SK-N-SH (cell line): Measurements from ENCODE around the gene S100A4. TPM values are rescaled to one million over a fixed set of nuclear protein-coding genes. Genes with fewer than 3 reads are reported as not detected.

ENCODE experiments used
- CTCF ChIA-PET: fragments of 300-600, 350-600 bp; formaldehyde crosslinking; extraction: SDS; loops from one replicate; lab custom pipeline; 2021; lab: Yijun Ruan, JAX
- POLR2A ChIA-PET: fragments of 350-600 bp; sonication (Branson Sonifier 250); formaldehyde crosslinking; extraction: SDS; loops from one replicate; lab custom pipeline; 2020; ENCODE audit warnings: antibody characterized with exemption, inconsistent platforms; lab: Yijun Ruan, JAX
- DNase-seq: peaks from one replicate; pipeline ENCODE4 v3.0.0; 2012
- H2AFZ ChIP-seq: fragments of 200-600 bp; sonication (generic); 2 replicates; pipeline ENCODE4 v1.8.1; 2016; ENCODE audit warnings: antibody characterized with exemption, mild to moderate bottlenecking, low read depth
- H3F3A ChIP-seq: fragments of 200-600 bp; sonication (generic); replicated peaks from 2 replicates; pipeline ENCODE3; 2016; ENCODE audit warnings: antibody characterized with exemption, mild to moderate bottlenecking; ENCODE audit not compliant: insufficient read depth
- H3K27ac ChIP-seq, 2 experiments: fragments of 200-500 bp in 1 of 2; fragments of 200-600 bp in 1 of 2; sonication (Bioruptor generic) in 1 of 2; sonication (generic), shearing (Covaris generic) in 1 of 2; 2 replicates each; pipeline versions ENCODE4 v1.5.1 to v1.6.1; 2014 to 2016; ENCODE audit warnings: low read depth in 2 of 2, inconsistent platforms in 1 of 2, low read length in 1 of 2, mild to moderate bottlenecking in 1 of 2, mixed read lengths in 1 of 2
- H3K27me3 ChIP-seq: fragments of 200-600 bp; sonication (generic), shearing (Covaris generic); 2 replicates; pipeline ENCODE4 v1.6.1; 2016; ENCODE audit warnings: mixed run types; ENCODE audit not compliant: insufficient read depth
- H3K36me3 ChIP-seq, 2 experiments: fragments of 200-500 bp in 1 of 2; fragments of 200-600 bp in 1 of 2; sonication (Bioruptor generic) in 1 of 2; sonication (generic) in 1 of 2; replicated peaks in 1 of 2; 2 replicates each; pipeline versions ENCODE3 to v1.5.1; 2014 to 2016; ENCODE audit warnings: low read length in 1 of 2, mild to moderate bottlenecking in 1 of 2; ENCODE audit not compliant: insufficient read depth in 2 of 2, control insufficient read depth in 1 of 2
- H3K4me1 ChIP-seq, 2 experiments: fragments of 200-500 bp in 1 of 2; fragments of 200-600 bp in 1 of 2; sonication (Bioruptor generic) in 1 of 2; sonication (generic), shearing (Covaris generic) in 1 of 2; 2 replicates each; pipeline versions ENCODE4 v1.5.1 to v1.6.1; 2014 to 2016; ENCODE audit warnings: low read depth in 1 of 2, low read length in 1 of 2, mixed run types in 1 of 2; ENCODE audit not compliant: insufficient read depth in 2 of 2, control insufficient read depth in 1 of 2
- H3K4me2 ChIP-seq: fragments of 200-600 bp; sonication (generic), shearing (Covaris generic); 2 replicates; pipeline ENCODE4 v1.6.1; 2017; ENCODE audit warnings: mixed run types
- H3K4me3 ChIP-seq, 2 experiments: fragments of 200-500 bp in 1 of 2; fragments of 200-600 bp in 1 of 2; sonication (Bioruptor generic) in 1 of 2; sonication (generic), shearing (Covaris generic) in 1 of 2; 2 replicates each; pipeline versions ENCODE4 v1.5.1 to v1.8.1; 2014 to 2016; ENCODE audit warnings: low read depth in 2 of 2, inconsistent platforms in 1 of 2, low read length in 1 of 2, mild to moderate bottlenecking in 1 of 2, mixed read lengths in 1 of 2, moderate library complexity in 1 of 2
- H3K79me2 ChIP-seq: fragments of 200-600 bp; sonication (generic); 2 replicates; pipeline ENCODE4 v1.8.1; 2017; ENCODE audit warnings: mild to moderate bottlenecking; ENCODE audit not compliant: insufficient read depth
- H3K9ac ChIP-seq: fragments of 200-600 bp; sonication (generic); 2 replicates; pipeline ENCODE4 v1.6.1; 2017; ENCODE audit warnings: mixed run types
- H3K9me2 ChIP-seq: fragments of 200-600 bp; sonication (generic); 2 replicates; pipeline ENCODE4 v1.6.1; 2017; ENCODE audit warnings: mixed run types
- H3K9me3 ChIP-seq: fragments of 200-600 bp; sonication (generic); 2 replicates; pipeline ENCODE4 v1.6.1; 2017; ENCODE audit warnings: mixed run types, mild to moderate bottlenecking, moderate library complexity
- H4K20me1 ChIP-seq: fragments of 200-600 bp; sonication (generic); 2 replicates; pipeline ENCODE4 v1.6.1; 2017; ENCODE audit warnings: mild to moderate bottlenecking, mixed run types; ENCODE audit not compliant: insufficient read depth
- CTCF ChIP-seq: fragments of 200-600 bp; sonication (generic); IDR thresholded peaks from 2 replicates; pipeline ENCODE4 v1.6.1; 2017; ENCODE audit warnings: antibody characterized with exemption, mild to moderate bottlenecking, moderate library complexity
- ELF1 ChIP-seq: IDR thresholded peaks from 2 replicates; pipeline ENCODE4 v1.4.0; 2012
- EZH2phosphoT487 ChIP-seq: fragments of 200-600 bp; sonication (generic); IDR thresholded peaks from 2 replicates; pipeline ENCODE4 v1.6.1; 2017; ENCODE audit warnings: low read depth, mixed run types, mild to moderate bottlenecking, antibody characterized with exemption, moderate library complexity, borderline replicate concordance
- FOSL2 ChIP-seq: IDR thresholded peaks from 2 replicates; pipeline ENCODE4 v1.4.0; 2012; ENCODE audit warnings: low read depth, mild to moderate bottlenecking, moderate library complexity, borderline replicate concordance
- FOXJ3 ChIP-seq: sonication (generic); formaldehyde crosslinking; IDR thresholded peaks from 2 replicates; pipeline ENCODE4 v1.5.1; 2020; ENCODE audit warnings: mild to moderate bottlenecking, missing genetic modification reagents
- MAX ChIP-seq: IDR thresholded peaks from 2 replicates; pipeline ENCODE4 v1.4.0; 2012; ENCODE audit warnings: low read depth
- MEF2A ChIP-seq: IDR thresholded peaks from 2 replicates; pipeline ENCODE4 v1.4.0; 2012; ENCODE audit warnings: low read depth, borderline replicate concordance
- MXI1 ChIP-seq: IDR thresholded peaks from 2 replicates; pipeline ENCODE4 v1.6.1; 2012; ENCODE audit warnings: mild to moderate bottlenecking, low read depth, low read length, improper control_type of control experiment
- NFIC ChIP-seq: IDR thresholded peaks from 2 replicates; pipeline ENCODE4 v1.4.0; 2012; ENCODE audit warnings: borderline replicate concordance
- NRF1 ChIP-seq: IDR thresholded peaks from 2 replicates; pipeline ENCODE4 v1.6.1; 2012; ENCODE audit warnings: low read depth, mild to moderate bottlenecking, low read length
- POLR2AphosphoS5 ChIP-seq: IDR thresholded peaks from 2 replicates; pipeline ENCODE4 v1.6.1; 2012; ENCODE audit warnings: low read depth, low read length
- RAD21 ChIP-seq: IDR thresholded peaks from 2 replicates; pipeline ENCODE4 v1.6.1; 2012; ENCODE audit warnings: mild to moderate bottlenecking, low read length
- RCOR1 ChIP-seq: fragments of 150-350 bp; IDR thresholded peaks from 2 replicates; pipeline ENCODE4 v1.6.1; 2017; ENCODE audit warnings: antibody characterized with exemption, low read length
- REST ChIP-seq: IDR thresholded peaks from 2 replicates; pipeline ENCODE4 v1.6.1; 2012; ENCODE audit warnings: mild to moderate bottlenecking, low read depth, low read length, moderate library complexity
- RFX5 ChIP-seq: IDR thresholded peaks from 2 replicates; pipeline ENCODE4 v1.6.1; 2012; ENCODE audit warnings: mild to moderate bottlenecking, improper control_type of control experiment, low read length
- SIN3A ChIP-seq: IDR thresholded peaks from 2 replicates; pipeline ENCODE4 v1.6.1; 2012; ENCODE audit warnings: low read depth, mild to moderate bottlenecking, low read length, moderate library complexity, borderline replicate concordance
- SMC3 ChIP-seq: IDR thresholded peaks from 2 replicates; pipeline ENCODE4 v1.6.1; 2012; ENCODE audit warnings: low read depth, low read length, improper control_type of control experiment
- TCF12 ChIP-seq: IDR thresholded peaks from 2 replicates; pipeline ENCODE4 v1.4.0; 2012
- TEAD4 ChIP-seq: IDR thresholded peaks from 2 replicates; pipeline ENCODE4 v1.4.0; 2012; ENCODE audit warnings: mild to moderate bottlenecking, borderline replicate concordance; ENCODE audit not compliant: insufficient read depth
- WGBS: methylation state at CpG from one replicate; pipeline ENCODE4 v1.1.6; 2017; ENCODE audit warnings: low lambda C conversion rate; 5-methylcytosine and 5-hydroxymethylcytosine counted together
- polyA plus RNA-seq, 3 experiments: library from polyadenylated mRNA; depleted of rRNA; stranded (reverse); fragments of >200 nt; gene quantifications; 2 replicates each; pipeline ENCODE4 v1.2.3, GENCODE V29; 2012

Gene S100A4
- polyA plus RNA-seq, 1 of the 3 experiments (the other 2 are of a cell fraction): 25.4 TPM

- no peak overlapping the region for H3K4me3 ChIP-seq
- H3K9me3 ChIP-seq: no peaks in the 10 kb centered on the region
- no peaks in the 10 kb centered on the region for H4K20me1 ChIP-seq
- H3K4me1 ChIP-seq: peaks cover 33 to 42% of the 10 kb centered on the region in 2 experiments
- DNase-seq: no peak
- no peak overlapping the region for H3K9ac ChIP-seq
- H3F3A ChIP-seq: peaks cover 26% of the 10 kb centered on the region
- H3K79me2 ChIP-seq: peaks cover 11% of the 10 kb centered on the region
- no peak overlapping the region for H2AFZ ChIP-seq
- H3K36me3 ChIP-seq: no peaks in the 10 kb centered on the region
- no peaks in the 10 kb centered on the region for H3K9me2 ChIP-seq
- ChIA-PET CTCF (interaction anchor here (1.0 to 7.4 kb wide), 13 partner anchors 8 to 76 kb away, joined by 3 to 283 read pairs (median 20); partner anchors contain the start of genes S100A14, S100A3, S100A4 and S100A6), POLR2A (no interaction called here)
- TF ChIP-seq POLR2AphosphoS5 (no peak), MXI1 (no peak)
- no peak overlapping the region for H3K4me2 ChIP-seq
- H3K27me3 ChIP-seq: no peaks in the 10 kb centered on the region
- H3K27ac ChIP-seq: no peak overlapping the region
- WGBS: 83% methylated on average over 8 of the region's 8 CpGs
Observed at GRCh38 chr1:153569465-153569864, 23.9 kb upstream of the S100A4 start.

- Histone ChIP-seq H3K36me3 (no peaks in the 10 kb centered on the region), H3K4me1 (peaks cover 33 to 50% of the 10 kb centered on the region in 2 experiments), H2AFZ (peak overlapping the region; percentile 91), H3K9me2 (no peaks in the 10 kb centered on the region), H3K4me3 (no peak overlapping the region; a peak in 1 of 4 replicates), H3K27ac (peak overlapping the region; percentile 95 to 99), H3K9ac (peak overlapping the region; percentile 36; the same call in 1 of the 2 replicates), H3K4me2 (peak overlapping the region; percentile 30; the same call in 1 of the 2 replicates), H3K79me2 (peaks cover 15% of the 10 kb centered on the region), H4K20me1 (no peaks in the 10 kb centered on the region), H3F3A (peaks cover 26% of the 10 kb centered on the region), H3K9me3 (no peaks in the 10 kb centered on the region), H3K27me3 (no peaks in the 10 kb centered on the region)
- TF ChIP-seq RAD21 (peak; percentile 97), CTCF (peak; percentile 97), TEAD4 (no peak), MAX (peak; percentile 74), SIN3A (peak; percentile 79; the same call in 1 of the 2 replicates), REST (0 out of 2 replicates have a peak, but pooled peaks have one; percentile 21), NRF1 (peak; percentile 33; the same call in 1 of the 2 replicates), RFX5 (0 out of 2 replicates have a peak, but pooled peaks have one; percentile 18), SMC3 (peak; percentile 99), ELF1 (no peak), RCOR1 (0 out of 2 replicates have a peak, but pooled peaks have one; percentile 13), TCF12 (peak; percentile 50), EZH2phosphoT487 (no peak), FOXJ3 (CRISPR knock-in tag) (no peak), NFIC (peak; percentile 19; the same call in 1 of the 2 replicates), FOSL2 (no peak; the same call in 1 of the 2 replicates), MXI1 (peak; percentile 57; the same call in 1 of the 2 replicates), MEF2A (no peak)
- ChIA-PET CTCF (interaction anchor here (0.6 to 7.4 kb wide), 36 partner anchors 9 to 418 kb away, joined by 3 to 283 read pairs (median 5); partner anchors contain the start of genes CHTOP, ILF2, RAB13 and S100A14), POLR2A (no interaction called here)
- 21% methylated on average over 24 of the region's 25 CpGs for WGBS
- peak; percentile 92 for DNase-seq
Observed at GRCh38 chr1:153568367-153569099, 22.9 kb upstream of the S100A4 start.
